ENCODE data around the gene RAB38. TPM values are rescaled to one million over a fixed set of nuclear protein-coding genes. Genes with fewer than 3 reads are reported as not detected.

Gene RAB38
- total RNA-seq (2022) (0.41 and 1.2 TPM in 2 replicates), Bru-seq, nascent RNA (percentile 32 among the genes with signal in this experiment), BruChase-seq, experiment 1, labeled RNA remaining after a 2-hour chase (percentile 41 among the genes with signal in this experiment), BruChase-seq, experiment 2, labeled RNA remaining after a 6-hour chase (percentile 29 among the genes with signal in this experiment)
- long read RNA-seq, transcript RAB38-201 (3 exons, 1,465 nt) = major isoform, 5 of 5 reads
- long read RNA-seq, partial matches to known transcripts = 0 of 5 reads
- long read RNA-seq, other reads (novel, unspliced or antisense) = 0 of 5 reads

DNA sequence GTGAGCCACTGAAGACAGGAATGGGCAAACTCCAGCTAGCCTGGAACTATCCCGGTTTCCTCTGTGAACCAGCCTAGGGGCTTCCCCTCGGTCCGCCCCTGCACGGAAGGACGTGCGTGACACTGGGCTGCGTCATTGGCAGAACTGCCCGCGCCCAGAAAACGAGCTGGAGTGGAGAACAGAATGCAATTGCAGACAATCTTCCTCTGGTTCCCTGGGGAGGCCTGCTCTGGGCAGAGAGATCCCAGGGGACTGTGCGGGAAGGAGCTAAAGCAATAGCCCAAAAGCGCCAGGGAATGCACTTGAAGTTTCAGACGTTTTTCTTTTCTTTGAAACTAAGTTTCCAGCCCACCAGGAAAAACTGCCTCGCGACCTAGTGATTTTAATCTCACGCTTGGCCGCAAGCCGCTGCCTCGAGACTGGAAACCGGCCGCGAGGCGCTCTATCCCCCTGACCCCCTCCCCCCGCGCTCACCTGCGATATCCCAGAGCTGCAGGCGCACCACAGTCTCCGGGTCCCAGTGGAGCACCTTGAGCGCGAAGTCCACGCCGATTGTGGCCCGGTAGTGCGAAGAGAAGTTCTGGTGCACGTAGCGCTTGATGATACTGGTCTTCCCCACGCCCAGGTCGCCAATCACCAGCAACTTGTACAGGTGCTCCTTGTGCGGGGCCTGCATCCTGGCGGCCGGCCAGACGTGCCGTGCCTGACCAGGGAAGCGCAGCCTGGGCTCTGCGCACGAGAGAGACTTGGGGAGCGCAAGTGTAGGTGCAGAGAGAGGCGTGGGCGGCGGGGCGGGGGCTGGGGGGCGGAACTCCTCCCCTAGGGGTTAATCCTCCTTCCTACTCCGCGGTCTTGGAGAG, at the start of gene RAB38:
TSS of gene RAB38 (minus strand) at position 735 of the 860 bp plus-strand sequence. CDS start at position 676, 59 bp downstream.
- peak; percentile 43 to 56 for DNase-seq
- peak within 1 kb of the TSS; percentile 75 for H3K4me3 Mint-ChIP-seq (ENCODE audit: unreplicated experiment)
- ChIA-PET POLR2A (no interaction called here), CTCF (no interaction called here)
- H3K9me3 Mint-ChIP-seq (ENCODE audit: unreplicated experiment) = no peaks in the 10 kb centered on the region
- H3K27me3 Mint-ChIP-seq (ENCODE audit: insufficient read depth, unreplicated experiment) = peaks cover 2% of the 10 kb centered on the region
- no peaks in the 10 kb centered on the region for H3K36me3 Mint-ChIP-seq (ENCODE audit: insufficient read depth, unreplicated experiment)
- H3K9me3 ChIP-seq = no peaks in the 10 kb centered on the region
- no peaks in the 10 kb centered on the region for H3K4me1 ChIP-seq
- intact Hi-C loops (cut with micrococcal nuclease; ENCODE audit: unreplicated experiment) = no loop called here
- H3K27ac Mint-ChIP-seq (ENCODE audit: unreplicated experiment) = no peak within 1 kb of the TSS
- no peaks in the 10 kb centered on the region for H3K4me1 Mint-ChIP-seq (ENCODE audit: low read depth, unreplicated experiment)
- BruUV-seq (replicated peaks) = no TSS peak
- H3K27me3 ChIP-seq (replicated peaks; ENCODE audit: control insufficient read depth, insufficient read depth, low read length) = no peaks in the 10 kb centered on the region; the same call in 1 of the 2 replicates
- H3K4me3 ChIP-seq (ENCODE audit: low read depth, low read length) = peak within 1 kb of the TSS; percentile 37
- H3K36me3 ChIP-seq (ENCODE audit: control insufficient read depth, insufficient read depth, low read length) = no peaks in the 10 kb centered on the region
- no peak for TF ChIP-seq CTCF (IDR thresholded peaks at IDR 0.05; ENCODE audit: insufficient read depth in 1 of 2, low read depth in 1 of 2, low read length in 1 of 2, severe bottlenecking in 1 of 2, unreplicated experiment in 1 of 2)

DNA sequence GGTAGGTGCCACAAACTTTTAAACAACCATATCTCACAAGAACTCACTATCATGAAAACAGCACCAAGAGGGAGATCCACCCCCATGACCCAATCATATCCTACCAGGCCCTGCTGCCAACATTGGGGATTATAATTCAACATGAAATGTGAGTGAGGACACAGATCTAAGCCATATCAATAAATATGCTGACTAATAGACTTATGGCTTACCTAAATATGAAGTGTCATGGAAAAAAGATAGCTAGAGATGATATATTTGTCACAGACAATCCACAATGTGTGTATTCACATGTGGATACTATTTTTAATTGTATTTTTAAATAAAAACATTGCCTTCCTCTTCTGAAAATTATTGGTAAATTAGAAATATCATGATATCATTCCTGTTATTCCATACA, 38.2 kb upstream of the RAB38 start:
- no peak for TF ChIP-seq CTCF (IDR thresholded peaks at IDR 0.05; ENCODE audit: insufficient read depth in 1 of 2, low read depth in 1 of 2, low read length in 1 of 2, severe bottlenecking in 1 of 2, unreplicated experiment in 1 of 2)
- H3K4me3 Mint-ChIP-seq (ENCODE audit: unreplicated experiment) = no peak overlapping the region
- no peaks in the 10 kb centered on the region for H3K36me3 Mint-ChIP-seq (ENCODE audit: insufficient read depth, unreplicated experiment)
- H3K9me3 Mint-ChIP-seq (ENCODE audit: unreplicated experiment) = no peaks in the 10 kb centered on the region
- Histone ChIP-seq H3K36me3 (ENCODE audit: control insufficient read depth, insufficient read depth, low read length) (no peaks in the 10 kb centered on the region), H3K27me3 (replicated peaks; ENCODE audit: control insufficient read depth, insufficient read depth, low read length) (no peaks in the 10 kb centered on the region), H3K4me1 (no peaks in the 10 kb centered on the region), H3K4me3 (ENCODE audit: low read depth, low read length) (no peak overlapping the region), H3K9me3 (no peaks in the 10 kb centered on the region)
- no TSS peak for BruUV-seq (replicated peaks)
- intact Hi-C loops (cut with micrococcal nuclease; ENCODE audit: unreplicated experiment) = no loop called here
- CTCF ChIA-PET = no interaction called here
- POLR2A ChIA-PET = no interaction called here
- no peak for DNase-seq
- H3K27me3 Mint-ChIP-seq (ENCODE audit: insufficient read depth, unreplicated experiment) = peaks cover 3% of the 10 kb centered on the region
- H3K4me1 Mint-ChIP-seq (ENCODE audit: low read depth, unreplicated experiment) = no peaks in the 10 kb centered on the region
- no peak overlapping the region for H3K27ac Mint-ChIP-seq (ENCODE audit: unreplicated experiment)

- Mint-ChIP-seq H3K27me3 (ENCODE audit: insufficient read depth, unreplicated experiment) (peaks cover 3% of the 10 kb centered on the region), H3K4me3 (ENCODE audit: unreplicated experiment) (no peak overlapping the region), H3K36me3 (ENCODE audit: insufficient read depth, unreplicated experiment) (no peaks in the 10 kb centered on the region), H3K4me1 (ENCODE audit: low read depth, unreplicated experiment) (no peaks in the 10 kb centered on the region), H3K9me3 (ENCODE audit: unreplicated experiment) (no peaks in the 10 kb centered on the region), H3K27ac (ENCODE audit: unreplicated experiment) (no peak overlapping the region)
- Histone ChIP-seq H3K4me3 (ENCODE audit: low read depth, low read length) (no peak overlapping the region), H3K9me3 (no peaks in the 10 kb centered on the region), H3K4me1 (no peaks in the 10 kb centered on the region), H3K36me3 (ENCODE audit: control insufficient read depth, insufficient read depth, low read length) (no peaks in the 10 kb centered on the region), H3K27me3 (replicated peaks; ENCODE audit: control insufficient read depth, insufficient read depth, low read length) (no peaks in the 10 kb centered on the region)
- no TSS peak for BruUV-seq (replicated peaks)
- no peak for TF ChIP-seq CTCF (IDR thresholded peaks at IDR 0.05; ENCODE audit: insufficient read depth in 1 of 2, low read depth in 1 of 2, low read length in 1 of 2, severe bottlenecking in 1 of 2, unreplicated experiment in 1 of 2)
- CTCF ChIA-PET = no interaction called here
- intact Hi-C loops (cut with micrococcal nuclease; ENCODE audit: unreplicated experiment) = no loop called here
- POLR2A ChIA-PET = no interaction called here
- DNase-seq = no peak
Observed at GRCh38 chr11:88212300-88212699, 37.1 kb upstream of the RAB38 start.

All from Caco-2 (cell line).